Smooth muscle cell of the brain vasculature (primary cell): Measurements from ENCODE around the gene IGFBP7.
"Not testable (repeated sequence)": the region's sequence is repeated elsewhere in the genome, so short reads cannot be mapped to it uniquely, and the experiment has no call there.

Source experiments
- DNase-seq: peaks from one replicate; pipeline ENCODE4 v3.0.0-alpha.2; 2012; ENCODE audit warnings: low read depth, low spot score

The IGFBP7 gene

GRCh38 chr4:57074744-57075143 lies 35.4 kb downstream of the IGFBP7 start:
- no peak for DNase-seq

- no peak for DNase-seq
Measured at GRCh38 chr4:57073559-57073958, 36.6 kb downstream of the IGFBP7 start.

GRCh38 chr4:57071326-57071725 lies 38.9 kb downstream of the IGFBP7 start:
- DNase-seq = no peak

- no peak for DNase-seq
Measured at GRCh38 chr4:57070461-57070860, 39.7 kb downstream of the IGFBP7 start.

GRCh38 chr4:57068237-57068981 lies 41.8 kb downstream of the IGFBP7 start:
- no peak for DNase-seq

- DNase-seq = no peak
Measured at GRCh38 chr4:57065730-57066482, 44.3 kb downstream of the IGFBP7 start.

GRCh38 chr4:57064811-57065711 lies 45.1 kb downstream of the IGFBP7 start:
- peak; percentile 92 for DNase-seq

- DNase-seq = no peak
Measured at GRCh38 chr4:57064120-57064519, 46.1 kb downstream of the IGFBP7 start.

GRCh38 chr4:57063518-57063917 lies 46.7 kb downstream of the IGFBP7 start:
- DNase-seq = no peak

- no peak for DNase-seq
Measured at GRCh38 chr4:57061395-57061794, 48.8 kb downstream of the IGFBP7 start.

GRCh38 chr4:57060717-57061067 lies 49.5 kb downstream of the IGFBP7 start:
- DNase-seq = not testable (repeated sequence)

- no peak for DNase-seq
Measured at GRCh38 chr4:57059890-57060716, 50.1 kb downstream of the IGFBP7 start.

- DNase-seq = no peak
Measured at GRCh38 chr4:57055886-57056285, 54.3 kb downstream of the IGFBP7 start.

- no peak for DNase-seq
Measured at GRCh38 chr4:57053508-57053907, 56.7 kb downstream of the IGFBP7 start.

GRCh38 chr4:57051524-57051923 lies 58.7 kb downstream of the IGFBP7 start:
- DNase-seq = no peak

GRCh38 chr4:57051095-57051494 lies 59.1 kb downstream of the IGFBP7 start:
- DNase-seq = no peak

- DNase-seq = no peak
Measured at GRCh38 chr4:57048590-57049304, 61.4 kb downstream of the IGFBP7 start.

GRCh38 chr4:57047046-57047445 lies 63.1 kb downstream of the IGFBP7 start:
- not testable (repeated sequence) for DNase-seq

GRCh38 chr4:57044996-57045395 lies 65.2 kb downstream of the IGFBP7 start:
- no peak for DNase-seq

- DNase-seq = no peak
Measured at GRCh38 chr4:57044279-57044678, 65.9 kb downstream of the IGFBP7 start.
